Prostate gland (tissue), 2 donors: ENCODE measurements around the gene TPRA1.

ENCODE experiments used
- POLR2A ChIP-seq: fragments of 450-650 bp; IDR thresholded peaks from one replicate; pipeline ENCODE4 v1.6.1; 2016; ENCODE audit warnings: antibody characterized with exemption, mild to moderate bottlenecking
- TF ChIP-seq, protein P1 (sequence below), 4 experiments: fragments of 200-600 bp in 2 of 4; fragments of 450-650 bp in 2 of 4; sonication (generic) in 2 of 4; IDR thresholded peaks; 1 replicate in 3 of 4; 2 replicates in 1 of 4; pipeline ENCODE4 v1.5.1; 2016 to 2019; ENCODE audit warnings: antibody characterized with exemption in 4 of 4, mild to moderate bottlenecking in 2 of 4, moderate library complexity in 2 of 4

DNA sequence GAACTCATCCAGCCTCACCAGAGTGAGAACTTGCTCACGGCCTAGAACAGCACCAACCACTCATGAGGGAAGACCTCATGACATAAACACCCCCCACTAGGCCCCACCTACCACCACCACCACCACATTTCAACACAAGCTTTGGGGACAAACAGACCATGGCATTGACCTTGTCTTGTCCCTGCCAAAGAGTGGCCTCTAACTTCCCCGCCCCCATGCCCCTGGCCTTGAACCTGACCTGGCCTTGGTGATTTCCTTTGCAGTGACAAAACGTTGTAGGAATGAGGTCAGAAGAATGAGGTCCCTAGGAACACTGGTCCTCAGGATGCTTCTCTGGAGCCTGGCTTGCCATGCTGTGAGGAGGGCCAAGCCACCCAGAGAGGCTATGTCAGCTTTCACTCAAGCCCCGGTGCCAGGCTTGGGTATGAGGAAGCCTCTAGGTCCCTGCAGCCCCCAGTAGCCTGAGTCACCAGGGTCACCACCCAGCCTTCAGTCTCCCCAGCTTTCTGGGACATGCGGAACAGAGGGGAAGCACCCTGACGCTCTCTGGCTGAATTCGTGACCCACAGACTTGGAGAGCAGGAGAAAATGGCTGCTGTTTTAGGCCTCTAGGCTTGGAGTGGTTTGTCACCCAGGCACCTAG is 57.9 kb downstream of the TPRA1 start:
- TF ChIP-seq, protein P1, sequence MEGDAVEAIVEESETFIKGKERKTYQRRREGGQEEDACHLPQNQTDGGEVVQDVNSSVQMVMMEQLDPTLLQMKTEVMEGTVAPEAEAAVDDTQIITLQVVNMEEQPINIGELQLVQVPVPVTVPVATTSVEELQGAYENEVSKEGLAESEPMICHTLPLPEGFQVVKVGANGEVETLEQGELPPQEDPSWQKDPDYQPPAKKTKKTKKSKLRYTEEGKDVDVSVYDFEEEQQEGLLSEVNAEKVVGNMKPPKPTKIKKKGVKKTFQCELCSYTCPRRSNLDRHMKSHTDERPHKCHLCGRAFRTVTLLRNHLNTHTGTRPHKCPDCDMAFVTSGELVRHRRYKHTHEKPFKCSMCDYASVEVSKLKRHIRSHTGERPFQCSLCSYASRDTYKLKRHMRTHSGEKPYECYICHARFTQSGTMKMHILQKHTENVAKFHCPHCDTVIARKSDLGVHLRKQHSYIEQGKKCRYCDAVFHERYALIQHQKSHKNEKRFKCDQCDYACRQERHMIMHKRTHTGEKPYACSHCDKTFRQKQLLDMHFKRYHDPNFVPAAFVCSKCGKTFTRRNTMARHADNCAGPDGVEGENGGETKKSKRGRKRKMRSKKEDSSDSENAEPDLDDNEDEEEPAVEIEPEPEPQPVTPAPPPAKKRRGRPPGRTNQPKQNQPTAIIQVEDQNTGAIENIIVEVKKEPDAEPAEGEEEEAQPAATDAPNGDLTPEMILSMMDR (IDR thresholded peaks at IDR 0.05), result no peak
- no peak for TF ChIP-seq POLR2A
